ENCODE measurements around the gene DHRS7C.

The DHRS7C gene

GRCh38 chr17:9814337-9814945 is 23.0 kb upstream of the DHRS7C start:
- H3K27me3 ChIP-seq (replicated peaks; ENCODE audit: control insufficient read depth, insufficient read depth, low read length), result no peaks in the 10 kb centered on the region; the same call in 1 of the 2 replicates
- no peak for TF ChIP-seq CTCF (IDR thresholded peaks at IDR 0.05; ENCODE audit: insufficient read depth, low read length, poor library complexity, severe bottlenecking)
- DNase-seq (ENCODE audit: extremely low read depth, insufficient read length), result no peak

DNA sequence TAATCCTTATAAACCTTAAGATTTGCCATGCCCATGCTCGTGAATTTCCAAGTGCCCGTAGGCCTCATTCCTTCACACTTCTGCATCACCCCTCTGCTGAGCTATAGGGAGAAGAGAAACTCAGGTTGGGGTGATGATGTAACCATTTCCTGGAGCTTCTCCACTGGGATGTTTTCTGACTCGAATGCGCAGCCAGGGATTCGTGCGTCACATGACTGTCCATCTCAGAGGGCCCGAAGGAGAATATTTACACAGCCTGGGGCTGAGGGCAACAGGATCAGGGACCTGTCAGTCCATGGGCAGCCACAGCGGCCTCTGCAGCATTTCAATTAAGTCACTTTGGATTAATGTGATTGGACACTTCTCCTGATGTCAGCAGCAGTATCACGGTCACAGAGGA is 21.8 kb upstream of the DHRS7C start:
- TF ChIP-seq CTCF (IDR thresholded peaks at IDR 0.05; ENCODE audit: insufficient read depth, low read length, poor library complexity, severe bottlenecking), result no peak
- no peak for DNase-seq (ENCODE audit: extremely low read depth, insufficient read length)
- Histone ChIP-seq H3K4me3 (replicated peaks; ENCODE audit: low read depth, low read length) (no peak overlapping the region), H3K36me3 (ENCODE audit: control insufficient read depth, insufficient read depth, low read length) (no peaks in the 10 kb centered on the region), H3K27me3 (replicated peaks; ENCODE audit: control insufficient read depth, insufficient read depth, low read length) (no peaks in the 10 kb centered on the region; the same call in 1 of the 2 replicates)

More at GRCh38 chr17:9814337-9814945, 23.0 kb upstream of the DHRS7C start:
- H3K4me3 ChIP-seq (replicated peaks; ENCODE audit: low read depth, low read length), result no peak overlapping the region
- no peaks in the 10 kb centered on the region for H3K36me3 ChIP-seq (ENCODE audit: control insufficient read depth, insufficient read depth, low read length)

DNA sequence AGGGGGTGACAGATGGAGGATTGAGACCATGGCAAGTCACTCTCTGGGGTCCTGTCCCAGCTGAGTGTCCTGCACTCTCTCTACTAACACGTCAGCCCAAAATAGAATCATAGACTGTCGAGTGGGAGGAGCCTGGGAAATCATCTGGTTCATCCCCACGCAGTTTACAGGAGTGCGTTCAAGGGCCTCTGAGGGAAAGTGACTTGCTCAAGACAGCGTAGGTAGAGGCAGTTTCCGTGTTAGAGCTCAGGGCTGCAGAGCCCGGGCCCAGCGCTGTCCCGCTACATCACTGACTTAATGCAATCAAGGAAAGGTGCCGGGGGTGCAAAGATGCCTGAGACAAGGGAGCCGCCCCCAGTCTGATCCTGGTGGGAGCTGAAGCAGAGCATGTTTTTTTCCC is 20.1 kb upstream of the DHRS7C start:
- no peak for TF ChIP-seq CTCF (IDR thresholded peaks at IDR 0.05; ENCODE audit: insufficient read depth, low read length, poor library complexity, severe bottlenecking)
- no peak for DNase-seq (ENCODE audit: extremely low read depth, insufficient read length)
- Histone ChIP-seq H3K36me3 (ENCODE audit: control insufficient read depth, insufficient read depth, low read length) (no peaks in the 10 kb centered on the region), H3K4me3 (replicated peaks; ENCODE audit: low read depth, low read length) (no peak overlapping the region), H3K27me3 (replicated peaks; ENCODE audit: control insufficient read depth, insufficient read depth, low read length) (no peaks in the 10 kb centered on the region; the same call in 1 of the 2 replicates)

DNA sequence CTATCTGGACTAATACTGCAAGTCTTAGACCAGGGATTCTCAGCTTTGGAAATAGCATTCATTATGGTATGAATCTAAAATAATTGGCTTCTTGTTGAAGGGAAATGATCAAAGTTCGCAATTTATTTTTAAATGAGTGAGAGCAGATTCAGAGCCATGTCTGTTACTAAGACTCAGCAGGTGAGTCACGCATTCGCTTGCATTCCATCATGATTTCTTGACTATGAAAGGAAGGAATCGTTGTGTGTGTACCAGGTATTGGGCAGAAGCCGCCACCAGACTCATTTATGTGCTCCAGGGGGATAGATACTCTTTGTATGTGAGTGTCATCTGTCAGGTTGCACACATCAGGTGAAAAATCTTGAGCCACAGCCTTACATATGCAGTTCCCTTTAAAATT is 19.7 kb upstream of the DHRS7C start:
- no peak for TF ChIP-seq CTCF (IDR thresholded peaks at IDR 0.05; ENCODE audit: insufficient read depth, low read length, poor library complexity, severe bottlenecking)
- DNase-seq (ENCODE audit: extremely low read depth, insufficient read length), result no peak
- no peaks in the 10 kb centered on the region for H3K36me3 ChIP-seq (ENCODE audit: control insufficient read depth, insufficient read depth, low read length)
- H3K27me3 ChIP-seq (replicated peaks; ENCODE audit: control insufficient read depth, insufficient read depth, low read length), result no peaks in the 10 kb centered on the region; the same call in 1 of the 2 replicates
- no peak overlapping the region for H3K4me3 ChIP-seq (replicated peaks; ENCODE audit: low read depth, low read length)

DNA sequence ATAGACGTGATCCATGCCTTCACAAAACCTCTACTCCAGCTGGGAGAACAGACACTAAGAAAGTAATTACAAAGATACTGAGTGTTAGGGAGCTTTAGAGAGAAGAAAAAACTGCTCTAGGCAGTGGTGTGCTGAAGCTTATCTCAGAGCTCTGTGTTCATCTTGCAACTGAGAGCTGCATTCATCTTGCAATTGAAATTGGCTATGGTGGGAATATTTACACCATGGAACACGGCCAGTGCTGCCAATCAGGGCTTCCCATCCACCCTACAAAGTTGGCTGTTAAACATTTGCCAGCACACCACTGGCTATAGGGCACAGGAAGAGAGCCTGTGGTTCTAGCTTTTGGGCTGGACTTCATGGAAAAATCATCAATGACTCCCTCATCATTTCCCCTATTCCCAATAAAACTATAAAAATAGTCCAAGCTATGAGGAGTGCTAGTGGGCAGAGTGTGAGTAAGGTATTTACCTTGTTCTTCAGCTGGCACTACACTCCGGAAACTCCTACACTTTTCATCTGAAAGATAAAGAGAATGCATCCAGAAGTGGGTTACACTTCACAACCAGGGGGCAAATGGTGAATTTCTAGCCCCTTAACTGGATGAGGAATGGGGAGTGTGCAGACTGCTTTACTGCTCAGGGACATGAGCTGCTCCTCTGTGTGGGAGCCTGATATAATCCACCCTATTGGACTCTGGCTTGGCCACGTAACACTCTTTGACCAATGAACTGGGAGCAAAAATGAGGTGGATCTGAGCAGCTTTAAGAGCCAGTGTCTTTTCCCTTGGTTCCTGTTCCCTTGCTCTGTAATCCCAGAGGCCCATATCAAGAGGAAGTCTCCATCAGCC is 18.9 kb upstream of the DHRS7C start:
- Histone ChIP-seq H3K36me3 (ENCODE audit: control insufficient read depth, insufficient read depth, low read length) (no peaks in the 10 kb centered on the region), H3K27me3 (replicated peaks; ENCODE audit: control insufficient read depth, insufficient read depth, low read length) (no peaks in the 10 kb centered on the region; the same call in 1 of the 2 replicates), H3K4me3 (replicated peaks; ENCODE audit: low read depth, low read length) (no peak overlapping the region)
- TF ChIP-seq CTCF (IDR thresholded peaks at IDR 0.05; ENCODE audit: insufficient read depth, low read length, poor library complexity, severe bottlenecking), result no peak
- no peak for DNase-seq (ENCODE audit: extremely low read depth, insufficient read length)
